T-cell (primary cell): ENCODE measurements around the gene CCDC82. TPM values are rescaled to one million over a fixed set of nuclear protein-coding genes. Genes with fewer than 3 reads are reported as not detected.

Experiments
- ATAC-seq, 4 experiments: fragments of 200-7000 bp in 3 of 4; fragments of 150-1000 bp in 1 of 4; cut with Tn5 transposase; replicated peaks in 1 of 4; 1 replicate in 3 of 4; 2 replicates in 1 of 4; pipeline ENCODE4 v1.10.0; 2021; ENCODE audit warnings: moderate library complexity in 3 of 4, mild to moderate bottlenecking in 2 of 4, moderate number of reproducible peaks in 1 of 4
- CTCF ChIA-PET, 2 donors: fragments of 300-600 bp; sonication (Branson Sonifier 250); formaldehyde crosslinking; loops; one replicate each; lab custom pipeline; 2022; ENCODE audit warnings: antibody characterized with exemption in 2 of 2; lab: Charles Lee
- POLR2A ChIA-PET, 2 donors: fragments of 300-600 bp; sonication (Branson Sonifier 250); formaldehyde crosslinking; loops; one replicate each; lab custom pipeline; 2022; ENCODE audit warnings: antibody characterized with exemption in 2 of 2; lab: Charles Lee
- DNase-seq, 35 experiments: peaks; one replicate each; pipeline versions ENCODE4 v3.0.0 to v3.0.0-alpha.2; 2013 to 2023
- H3K27ac ChIP-seq: one replicate; pipeline ENCODE4 v1.5.1; 2013; ENCODE audit warnings: low read length
- H3K27me3 ChIP-seq, 2 experiments: replicated peaks in 1 of 2; 1 replicate in 1 of 2; 2 replicates in 1 of 2; pipeline versions ENCODE4 v1.6.1 to v1.7.0; 2013; ENCODE audit warnings: low read length in 1 of 2, mixed read lengths in 1 of 2; ENCODE audit not compliant: control insufficient read depth in 2 of 2, insufficient read depth in 2 of 2; ENCODE audit errors: extremely low read depth in 1 of 2
- H3K36me3 ChIP-seq, 2 donors: 1 replicate in 1 of 2; 2 replicates in 1 of 2; pipeline versions ENCODE4 v1.6.1 to v1.7.0; 2013; ENCODE audit warnings: low read length in 1 of 2; ENCODE audit not compliant: control insufficient read depth in 2 of 2, insufficient read depth in 1 of 2; ENCODE audit errors: extremely low read depth in 1 of 2
- H3K4me1 ChIP-seq, 2 experiments: 1 replicate in 1 of 2; 2 replicates in 1 of 2; pipeline versions ENCODE4 v1.6.1 to v1.7.0; 2013; ENCODE audit warnings: low read length in 2 of 2, mixed read lengths in 1 of 2; ENCODE audit not compliant: insufficient read depth in 2 of 2, control insufficient read depth in 1 of 2; ENCODE audit errors: extremely low read depth in 1 of 2
- H3K4me3 ChIP-seq, 2 donors: 1 replicate in 1 of 2; 2 replicates in 1 of 2; pipeline versions ENCODE4 v1.5.1 to v1.7.0; 2013; ENCODE audit warnings: mild to moderate bottlenecking in 2 of 2, low read length in 1 of 2, moderate library complexity in 1 of 2; ENCODE audit not compliant: control insufficient read depth in 1 of 2; ENCODE audit errors: extremely low read depth in 1 of 2
- H3K9me3 ChIP-seq: 2 replicates; pipeline ENCODE4 v1.7.0; 2013
- H3K27ac Mint-ChIP-seq, 2 donors: one replicate each; pipeline ENCODE4 v1.8.0; 2020 to 2021; ENCODE audit warnings: mild to moderate bottlenecking in 2 of 2, mixed read lengths in 2 of 2
- H3K27me3 Mint-ChIP-seq, 2 donors: one replicate each; pipeline ENCODE4 v1.8.0; 2021 to 2022; ENCODE audit warnings: mixed read lengths in 2 of 2
- H3K36me3 Mint-ChIP-seq: one replicate; pipeline ENCODE4 v1.8.0; 2021; ENCODE audit warnings: mixed read lengths
- H3K4me1 Mint-ChIP-seq, 3 donors: one replicate each; pipeline ENCODE4 v1.8.0; 2020 to 2022; ENCODE audit warnings: mixed read lengths in 3 of 3, mild to moderate bottlenecking in 1 of 3
- H3K4me3 Mint-ChIP-seq, 3 donors: one replicate each; pipeline ENCODE4 v1.8.0; 2020 to 2022; ENCODE audit warnings: mild to moderate bottlenecking in 3 of 3, mixed read lengths in 3 of 3, moderate library complexity in 3 of 3
- H3K9me3 Mint-ChIP-seq, 3 donors: one replicate each; pipeline ENCODE4 v1.8.0; 2020 to 2022; ENCODE audit warnings: mixed read lengths in 3 of 3
- WGBS: methylation state at CpG from one replicate; pipeline ENCODE4 v1.1.5; 2013; ENCODE audit warnings: missing lambda C conversion rate; ENCODE audit not compliant: insufficient coverage; 5-methylcytosine and 5-hydroxymethylcytosine counted together
- total RNA-seq, 35 experiments: library from RNA in 6 of 35; stranded (reverse) in 6 of 35; fragments of 120-200 nt in 1 of 35; gene quantifications; one replicate each; pipeline versions ENCODE4 v1.2.1 to v1.2.4 and lab custom pipeline; 2013 to 2026

The CCDC82 gene
- total RNA-seq, 5 donors from 2014 or later (not counting 1 experiment from before 2014, with no cell fraction given), result 28.9 to 37.1 (median 33.5) TPM

- DNase-seq (peak in 32 of 35 experiments; percentile 14 to 63 (median 37)), ATAC-seq (peak; percentile 22 to 46 (median 29))
- WGBS, result 80% methylated on average over 1 of the region's 6 CpGs
- Histone ChIP-seq H3K27me3 (no peaks in the 10 kb centered on the region), H3K9me3 (no peaks in the 10 kb centered on the region), H3K36me3 (peaks cover 0 to 5% of the 10 kb centered on the region in 2 donors), H3K4me1 (peaks cover 42 to 52% of the 10 kb centered on the region in 2 experiments), H3K4me3 (peak overlapping the region; percentile 1 to 48), H3K27ac (no peak overlapping the region)
- ChIA-PET POLR2A (interaction anchor here (0.6 to 1.1 kb wide), 3 partner anchors 34 to 121 kb away, joined by 3 to 4 read pairs (median 4); no protein-coding TSS in a partner anchor), CTCF (interaction anchor here (0.6 to 7.2 kb wide), 15 partner anchors 9 to 281 kb away, joined by 3 to 145 read pairs (median 4); no protein-coding TSS in a partner anchor)
- Mint-ChIP-seq H3K4me3 (peak overlapping the region; percentile 87 to 98 (median 98)), H3K4me1 (peaks cover 70 to 92% (median 82%) of the 10 kb centered on the region in 3 donors), H3K27me3 (no peaks in the 10 kb centered on the region), H3K27ac (peak overlapping the region; percentile 93 to 98), H3K9me3 (no peaks in the 10 kb centered on the region), H3K36me3 (peaks cover 22% of the 10 kb centered on the region)
Measured at GRCh38 chr11:96337541-96338431, 51.9 kb downstream of the CCDC82 start.

DNA sequence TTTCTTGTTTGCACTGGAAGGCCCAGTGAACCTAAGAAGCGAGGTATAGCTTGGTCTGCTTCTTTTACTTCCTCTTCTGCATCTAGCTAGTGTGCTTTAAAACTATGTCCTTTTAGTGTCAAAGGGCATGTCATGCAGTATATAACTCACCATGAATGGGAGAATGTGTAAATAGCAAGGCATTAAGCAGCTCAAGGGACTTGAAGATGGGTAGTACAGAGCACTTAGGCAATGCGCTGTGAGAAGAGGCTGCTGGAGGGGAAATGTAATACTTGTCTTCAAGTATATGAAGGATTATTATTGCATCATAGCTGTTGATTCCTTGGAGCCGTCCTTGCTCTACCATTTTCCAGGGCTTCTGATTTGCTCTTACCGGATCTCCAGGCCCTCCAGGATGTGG lies 54.3 kb downstream of the CCDC82 start:
- Mint-ChIP-seq H3K27me3 (no peaks in the 10 kb centered on the region), H3K4me3 (peak overlapping the region in 1 of 3 donors; percentile 87), H3K4me1 (peaks cover 87 to 97% (median 92%) of the 10 kb centered on the region in 3 donors), H3K9me3 (no peaks in the 10 kb centered on the region), H3K27ac (peak overlapping the region in 1 of 2 donors; percentile 48), H3K36me3 (peaks cover 30% of the 10 kb centered on the region)
- no peaks in the 10 kb centered on the region for H3K27me3 ChIP-seq
- peaks cover 0 to 10% of the 10 kb centered on the region in 2 donors for H3K36me3 ChIP-seq
- ChIA-PET CTCF (interaction anchor here in 1 of 2 donors (0.5 to 1.5 kb wide), 5 partner anchors 8 to 348 kb away, joined by 3 to 4 read pairs (median 3); partner anchors contain the start of gene MAML2), POLR2A (interaction anchor here (0.7 to 0.9 kb wide), 2 partner anchors 49 to 116 kb away, joined by 3 to 5 read pairs; no protein-coding TSS in a partner anchor)
- no peaks in the 10 kb centered on the region for H3K9me3 ChIP-seq
- H3K4me3 ChIP-seq, result no peak overlapping the region
- H3K27ac ChIP-seq, result no peak overlapping the region
- no peak for ATAC-seq
- no peak for DNase-seq
- WGBS, result 93% methylated on average over 3 of the region's 4 CpGs
- H3K4me1 ChIP-seq, result peaks cover 46 to 58% of the 10 kb centered on the region in 2 experiments

DNA sequence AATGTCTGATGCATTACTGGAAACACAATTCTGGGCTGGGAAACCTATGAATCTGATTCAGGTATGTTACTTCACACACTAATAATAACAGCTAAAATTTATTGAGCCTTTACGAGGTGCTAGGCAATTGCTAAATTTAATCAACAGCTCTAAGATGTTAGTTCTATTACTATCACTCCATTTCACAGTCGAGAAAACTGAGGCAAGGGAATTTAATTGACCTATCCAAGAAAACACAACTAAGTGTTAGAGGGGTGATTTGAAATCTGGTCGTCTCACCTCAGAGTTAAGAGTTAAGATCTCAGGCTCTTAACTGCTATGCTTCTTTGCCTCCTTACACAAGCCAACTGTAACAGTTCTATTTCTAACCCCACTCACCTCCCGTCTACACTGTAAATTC lies 55.5 kb downstream of the CCDC82 start:
- H3K27ac Mint-ChIP-seq, result no peak overlapping the region

GRCh38 chr11:96333191-96333719 lies 56.5 kb downstream of the CCDC82 start:
- H3K36me3 Mint-ChIP-seq, result peaks cover 38% of the 10 kb centered on the region
- CTCF ChIA-PET, result interaction anchor here in 1 of 2 donors (4.8 kb wide), 1 partner anchor 10 kb away, joined by 22 read pairs; the partner anchor contains the start of gene MAML2
- POLR2A ChIA-PET, result no interaction called here
- peaks cover 92 to 97% (median 94%) of the 10 kb centered on the region in 3 donors for H3K4me1 Mint-ChIP-seq
- H3K27me3 Mint-ChIP-seq, result no peaks in the 10 kb centered on the region
- Histone ChIP-seq H3K36me3 (peaks cover 0 to 10% of the 10 kb centered on the region in 2 donors), H3K9me3 (no peaks in the 10 kb centered on the region), H3K4me3 (no peak overlapping the region), H3K4me1 (peaks cover 28 to 58% of the 10 kb centered on the region in 2 experiments), H3K27ac (no peak overlapping the region), H3K27me3 (no peaks in the 10 kb centered on the region)
- DNase-seq, result no peak
- H3K4me3 Mint-ChIP-seq, result peak overlapping the region in 2 of 3 donors; percentile 11 to 34
- WGBS, result 90% methylated on average over 2 of the region's 4 CpGs
- ATAC-seq, result no peak
- no peaks in the 10 kb centered on the region for H3K9me3 Mint-ChIP-seq
- peak overlapping the region; percentile 18 to 48 for H3K27ac Mint-ChIP-seq

More for the DNA sequence above, 55.5 kb downstream of the CCDC82 start:
- ChIA-PET CTCF (interaction anchor here (1.0 to 1.2 kb wide), 3 partner anchors 9 to 126 kb away, joined by 3 to 4 read pairs (median 3); partner anchors contain the start of gene MAML2 (in 2 of the 2)), POLR2A (interaction anchor here in 1 of 2 donors (0.9 to 1.2 kb wide), 2 partner anchors 40 to 48 kb away, joined by 3 to 5 read pairs; no protein-coding TSS in a partner anchor)
- peak overlapping the region in 1 of 3 donors; percentile 34 for H3K4me3 Mint-ChIP-seq
- H3K36me3 Mint-ChIP-seq, result peaks cover 31% of the 10 kb centered on the region
- no peak overlapping the region for H3K4me3 ChIP-seq
- no CpG with 5 or more reads among the region's 4 CpGs for WGBS
- no peaks in the 10 kb centered on the region for H3K9me3 Mint-ChIP-seq
- peaks cover 0 to 10% of the 10 kb centered on the region in 2 donors for H3K36me3 ChIP-seq
- ATAC-seq (no peak), DNase-seq (no peak)
- H3K27ac ChIP-seq, result no peak overlapping the region
- H3K27me3 Mint-ChIP-seq, result no peaks in the 10 kb centered on the region
- H3K27me3 ChIP-seq, result no peaks in the 10 kb centered on the region
- H3K4me1 Mint-ChIP-seq, result peaks cover 92 to 97% (median 94%) of the 10 kb centered on the region in 3 donors
- H3K4me1 ChIP-seq, result peaks cover 35 to 65% of the 10 kb centered on the region in 2 experiments
- no peaks in the 10 kb centered on the region for H3K9me3 ChIP-seq

- DNase-seq, result no peak
- peaks cover 39% of the 10 kb centered on the region for H3K36me3 Mint-ChIP-seq
- Histone ChIP-seq H3K4me3 (no peak overlapping the region), H3K9me3 (no peaks in the 10 kb centered on the region), H3K4me1 (peaks cover 21 to 49% of the 10 kb centered on the region in 2 experiments), H3K27me3 (no peaks in the 10 kb centered on the region), H3K27ac (no peak overlapping the region), H3K36me3 (peaks cover 0 to 10% of the 10 kb centered on the region in 2 donors)
- CTCF ChIA-PET, result interaction anchor here (0.6 to 4.8 kb wide), 3 partner anchors 9 to 532 kb away, joined by 3 to 22 read pairs (median 5); partner anchors contain the start of gene MAML2 (in 1 of the 2)
- 53% methylated on average over 3 of the region's 8 CpGs for WGBS
- ATAC-seq, result peak in 2 of 4 experiments; percentile 24 to 46
- peaks cover 85 to 94% (median 87%) of the 10 kb centered on the region in 3 donors for H3K4me1 Mint-ChIP-seq
- no peaks in the 10 kb centered on the region for H3K9me3 Mint-ChIP-seq
- no peaks in the 10 kb centered on the region for H3K27me3 Mint-ChIP-seq
- peak overlapping the region in 2 of 3 donors; percentile 5 to 34 for H3K4me3 Mint-ChIP-seq
- POLR2A ChIA-PET, result interaction anchor here (0.6 to 0.7 kb wide), 6 partner anchors 11 to 197 kb away, joined by 3 to 7 read pairs (median 4); partner anchors contain the start of gene MAML2 (in 2 of the 2)
- H3K27ac Mint-ChIP-seq, result peak overlapping the region; percentile 12 to 18
Measured at GRCh38 chr11:96332126-96332771, 57.5 kb downstream of the CCDC82 start.
